Measurements from ENCODE around the gene FAM81A.

DNA sequence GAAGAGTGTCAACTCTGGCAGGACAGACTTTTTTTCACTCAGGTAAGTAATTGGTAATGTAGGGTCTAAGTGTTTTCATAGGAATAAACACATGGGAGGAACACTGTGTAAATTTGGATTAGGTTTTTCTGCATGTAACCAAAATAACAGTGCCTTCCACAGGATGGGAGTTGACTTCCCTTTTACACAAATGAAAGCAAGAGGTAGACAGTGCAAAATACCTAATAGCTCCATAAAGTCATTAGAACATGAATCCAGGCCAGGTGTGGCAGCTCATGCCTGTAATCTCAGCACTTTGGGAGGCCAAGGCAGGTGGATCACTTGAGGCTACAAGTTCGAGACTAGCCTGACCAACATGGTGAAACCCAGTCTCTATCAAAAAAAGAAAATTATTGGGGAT, 39.8 kb upstream of the FAM81A start:
- no peak for TF ChIP-seq CTCF (conservative IDR thresholded peaks at IDR 0.05)
- TF ChIP-seq ZFX (IDR thresholded peaks at IDR 0.05) = no peak
